Spinal cord (tissue), 10 donors: Measurements from ENCODE around the gene TAMALIN. TPM values are rescaled to one million over a fixed set of nuclear protein-coding genes. Genes with fewer than 3 reads are reported as not detected.

Experiments used
- DNase-seq, 6 donors: peaks; one replicate each; pipeline versions ENCODE4 v3.0.0 to v3.0.0-alpha.2; 2013 to 2015; ENCODE audit warnings: low spot score in 6 of 6, low read depth in 4 of 6
- H3K27ac ChIP-seq: one replicate; pipeline ENCODE4 v1.5.1; 2013; ENCODE audit warnings: low read depth, low read length, control low read depth
- H3K27me3 ChIP-seq: one replicate; pipeline ENCODE4 v1.6.1; 2013; ENCODE audit warnings: low read length; ENCODE audit not compliant: control insufficient read depth, insufficient read depth
- H3K36me3 ChIP-seq: one replicate; pipeline ENCODE4 v1.6.1; 2013; ENCODE audit warnings: low read length; ENCODE audit not compliant: control insufficient read depth, insufficient read depth
- H3K4me1 ChIP-seq: one replicate; pipeline ENCODE4 v1.6.1; 2013; ENCODE audit warnings: low read length; ENCODE audit not compliant: control insufficient read depth, insufficient read depth
- H3K4me3 ChIP-seq: one replicate; pipeline ENCODE4 v1.5.1; 2013; ENCODE audit warnings: low read depth, low read length, control low read depth
- H3K9me3 ChIP-seq: one replicate; pipeline ENCODE4 v1.6.1; 2013; ENCODE audit warnings: low read length; ENCODE audit not compliant: control insufficient read depth, insufficient read depth
- WGBS: methylation state at CpG from one replicate; pipeline ENCODE4 v1.1.5; 2013; ENCODE audit warnings: missing lambda C conversion rate; ENCODE audit not compliant: insufficient coverage; 5-methylcytosine and 5-hydroxymethylcytosine counted together
- polyA plus RNA-seq, 2 donors: library from polyadenylated mRNA; unstranded; fragments of 120-200 nt; gene quantifications; one replicate each; pipeline ENCODE4 v1.2.1, GENCODE V29; 2013; ENCODE audit not compliant: insufficient read length in 2 of 2
- total RNA-seq, 2 donors: library from RNA; depleted of rRNA in 1 of 2; stranded (reverse); fragments of 120-200 nt in 1 of 2; fragments of >200 nt in 1 of 2; gene quantifications; one replicate each; pipeline versions ENCODE4 v1.2.3 to v1.2.4, GENCODE V29; 2013 to 2014
- donor health status: healthy.

The TAMALIN gene
- total and polyA plus RNA-seq, 4 donors = 6.6 to 27.1 (median 17.1) TPM

DNA sequence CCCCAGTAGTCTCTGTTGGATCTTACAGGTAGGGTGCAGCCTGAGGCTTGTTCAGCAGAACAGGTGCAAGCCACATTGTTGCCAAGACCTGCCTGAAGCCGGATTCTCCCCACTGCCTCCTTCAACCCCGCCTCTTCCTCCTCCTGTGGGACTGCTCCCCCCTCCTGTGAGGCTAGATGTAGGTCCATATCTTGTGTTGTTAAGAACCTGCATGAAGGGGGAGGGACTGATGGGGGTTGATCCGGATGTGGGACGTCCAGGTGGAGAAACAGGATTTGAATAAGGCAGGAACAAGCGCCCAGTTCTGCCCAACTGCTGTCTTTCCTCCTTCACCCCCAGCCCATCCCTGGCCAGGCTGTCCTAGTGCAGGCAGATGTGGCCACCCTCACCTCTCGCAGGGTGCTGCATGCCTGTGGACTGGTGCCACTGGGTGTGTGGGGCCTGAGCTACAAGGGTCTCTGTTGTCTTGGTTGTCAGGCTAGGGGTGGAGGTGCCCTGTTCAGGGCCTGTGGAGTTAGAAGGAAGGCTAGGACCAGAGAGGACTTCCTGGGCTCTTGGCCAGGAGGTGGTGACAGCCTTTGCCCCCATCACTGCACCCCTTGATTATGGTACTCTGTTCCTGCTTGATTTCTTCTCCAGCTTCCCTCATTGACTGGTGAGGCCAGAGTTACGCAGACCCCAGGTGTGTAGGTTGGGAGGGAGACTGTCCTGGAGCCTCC, 45.9 kb downstream of the TAMALIN start:
- peak overlapping the region; percentile 55 for H3K4me3 ChIP-seq
- H3K4me1 ChIP-seq = peaks cover 73% of the 10 kb centered on the region
- no peaks in the 10 kb centered on the region for H3K9me3 ChIP-seq

GRCh38 chr12:52053536-52054209, 46.9 kb downstream of the TAMALIN start:
- peak overlapping the region; percentile 55 for H3K4me3 ChIP-seq
- no peaks in the 10 kb centered on the region for H3K9me3 ChIP-seq
- no peaks in the 10 kb centered on the region for H3K27me3 ChIP-seq
- H3K27ac ChIP-seq = peak overlapping the region; percentile 64
- DNase-seq = no peak
- 79% methylated on average over 5 of the region's 9 CpGs for WGBS
- H3K4me1 ChIP-seq = peaks cover 77% of the 10 kb centered on the region
- peaks cover 42% of the 10 kb centered on the region for H3K36me3 ChIP-seq

More for the DNA sequence above, 45.9 kb downstream of the TAMALIN start:
- Histone ChIP-seq H3K27ac (peak overlapping the region; percentile 64), H3K27me3 (no peaks in the 10 kb centered on the region), H3K36me3 (peaks cover 40% of the 10 kb centered on the region)
- WGBS = 83% methylated on average over 1 of the region's 7 CpGs
- DNase-seq = no peak

- WGBS = 90% methylated on average over 21 of the region's 21 CpGs
- DNase-seq = no peak
- Histone ChIP-seq H3K27ac (peak overlapping the region; percentile 64), H3K27me3 (no peaks in the 10 kb centered on the region), H3K4me1 (peaks cover 83% of the 10 kb centered on the region), H3K9me3 (no peaks in the 10 kb centered on the region), H3K4me3 (peak overlapping the region; percentile 55), H3K36me3 (peaks cover 48% of the 10 kb centered on the region)
Observed at GRCh38 chr12:52054231-52054832, 47.6 kb downstream of the TAMALIN start.

DNA sequence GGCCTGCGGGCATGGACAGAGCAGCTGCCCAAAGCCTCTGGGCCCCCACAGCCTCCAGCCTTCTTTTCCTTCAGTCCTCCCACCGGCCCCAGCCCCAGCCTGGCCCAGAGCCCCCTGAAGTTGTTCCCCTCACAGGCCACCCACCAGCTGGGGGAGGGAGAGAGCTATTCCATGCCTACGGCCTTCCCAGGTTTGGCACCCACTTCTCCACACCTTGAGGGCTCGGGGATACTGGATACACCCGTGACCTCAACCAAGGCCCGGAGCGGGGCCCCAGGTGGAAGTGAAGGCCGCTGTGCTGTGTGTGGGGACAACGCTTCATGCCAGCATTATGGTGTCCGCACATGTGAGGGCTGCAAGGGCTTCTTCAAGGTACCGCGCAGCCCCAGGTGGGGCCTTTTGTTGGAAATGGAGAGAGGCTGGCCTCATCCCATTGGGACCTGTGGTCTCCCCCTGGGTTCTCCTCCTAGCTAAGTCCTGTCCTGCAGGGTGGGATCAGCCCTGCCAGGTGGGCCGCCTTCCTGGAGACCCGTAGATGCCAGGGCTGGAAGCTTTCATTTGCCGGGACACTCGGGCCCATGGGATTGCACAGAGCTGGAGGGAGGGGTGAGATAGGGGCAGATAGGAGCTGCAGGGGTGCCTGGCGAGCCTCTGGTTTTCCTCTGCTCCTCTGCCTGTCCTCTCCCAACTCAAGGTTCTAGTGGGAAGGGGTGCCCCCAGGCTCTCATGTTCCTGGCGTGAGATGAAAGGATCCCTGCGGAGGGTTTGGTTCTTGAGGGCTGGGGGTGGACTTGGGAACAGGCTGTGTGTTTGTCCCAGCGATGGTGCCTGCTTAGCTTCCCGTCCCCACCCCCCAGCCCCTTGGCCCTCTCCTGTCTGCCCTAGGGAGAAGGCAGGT, 48.3 kb downstream of the TAMALIN start:
- 85% methylated on average over 12 of the region's 21 CpGs for WGBS
- Histone ChIP-seq H3K9me3 (no peaks in the 10 kb centered on the region), H3K36me3 (peaks cover 48% of the 10 kb centered on the region), H3K4me1 (peaks cover 85% of the 10 kb centered on the region), H3K27me3 (no peaks in the 10 kb centered on the region), H3K27ac (peak overlapping the region; percentile 64), H3K4me3 (peak overlapping the region; percentile 55)
- DNase-seq = no peak

- H3K4me1 ChIP-seq = peaks cover 85% of the 10 kb centered on the region
- peaks cover 48% of the 10 kb centered on the region for H3K36me3 ChIP-seq
- H3K4me3 ChIP-seq = peak overlapping the region; percentile 55
- H3K27ac ChIP-seq = peak overlapping the region; percentile 84
- H3K9me3 ChIP-seq = no peaks in the 10 kb centered on the region
- peak in 2 of 6 donors; percentile 60 to 76 for DNase-seq
- 73% methylated on average over 14 of the region's 27 CpGs for whole genome bisulfite sequencing
- no peaks in the 10 kb centered on the region for H3K27me3 ChIP-seq
Observed at GRCh38 chr12:52055731-52056711, 49.3 kb downstream of the TAMALIN start.

- WGBS = 86% methylated on average over 23 of the region's 23 CpGs
- H3K27me3 ChIP-seq = no peaks in the 10 kb centered on the region
- no peak overlapping the region for H3K27ac ChIP-seq
- no peaks in the 10 kb centered on the region for H3K9me3 ChIP-seq
- H3K4me3 ChIP-seq = peak overlapping the region; percentile 35
- H3K36me3 ChIP-seq = peaks cover 48% of the 10 kb centered on the region
- peaks cover 86% of the 10 kb centered on the region for H3K4me1 ChIP-seq
- DNase-seq = peak in 1 of 6 donors; percentile 70
Observed at GRCh38 chr12:52056801-52057637, 50.3 kb downstream of the TAMALIN start.

DNA sequence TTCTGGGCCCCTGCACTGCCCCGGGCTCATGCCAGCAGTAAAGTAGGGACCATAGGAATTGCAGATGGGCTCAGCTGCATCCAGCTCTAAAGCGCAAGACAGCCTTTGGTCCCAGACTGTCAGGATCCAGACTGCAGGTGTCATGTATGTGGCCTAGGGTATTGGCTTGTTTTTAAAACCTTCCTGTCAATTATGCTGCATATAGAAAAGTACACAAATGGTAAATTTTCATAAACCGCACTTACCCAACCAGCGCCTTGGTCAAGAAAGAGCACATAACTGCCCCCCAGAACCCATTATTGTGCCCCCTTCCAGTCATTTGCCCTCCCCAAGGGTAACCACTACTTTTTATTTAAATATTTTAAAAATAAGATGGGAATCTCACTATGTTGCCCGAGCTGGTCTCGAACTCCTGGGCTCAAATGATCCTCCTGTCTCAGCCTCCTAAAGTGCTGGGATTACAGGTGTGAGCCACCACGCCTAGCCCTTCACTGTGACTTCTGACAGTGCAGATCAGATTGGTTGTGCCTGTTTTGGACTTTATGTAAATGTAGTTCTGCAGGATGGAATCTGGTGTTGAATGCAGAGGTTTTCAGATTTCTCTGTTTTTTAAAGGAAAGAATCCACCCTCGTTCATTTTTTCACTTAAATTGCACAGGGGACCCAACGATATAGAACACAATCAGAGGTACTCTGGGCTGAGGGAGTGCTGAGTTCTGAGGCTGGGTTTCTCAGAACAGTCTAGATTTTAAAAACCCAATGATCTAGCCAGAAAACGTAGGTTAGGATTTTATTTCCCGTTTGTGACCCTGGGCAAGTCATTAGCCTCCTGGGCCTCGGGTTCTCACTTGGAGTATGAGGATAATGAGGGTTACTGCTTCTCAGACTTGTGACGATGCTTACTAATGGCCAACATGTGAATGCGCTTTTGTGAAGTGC, 51.2 kb downstream of the TAMALIN start:
- Histone ChIP-seq H3K27ac (no peak overlapping the region), H3K36me3 (peaks cover 48% of the 10 kb centered on the region), H3K27me3 (no peaks in the 10 kb centered on the region), H3K4me3 (no peak overlapping the region), H3K4me1 (peaks cover 88% of the 10 kb centered on the region), H3K9me3 (no peaks in the 10 kb centered on the region)
- no peak for DNase-seq
- 82% methylated on average over 11 of the region's 14 CpGs for WGBS
